Measurements from ENCODE around the gene WASL. TPM values are rescaled to one million over a fixed set of nuclear protein-coding genes. Genes with fewer than 3 reads are reported as not detected.

WASL gene
- 19.6 and 23.0 TPM in 2 replicates for total RNA-seq

GRCh38 chr7:123748734-123749536 is at the start of gene WASL:
WASL (minus strand) TSS chr7:123749003; CDS start chr7:123748734, 269 bp downstream.

DNA sequence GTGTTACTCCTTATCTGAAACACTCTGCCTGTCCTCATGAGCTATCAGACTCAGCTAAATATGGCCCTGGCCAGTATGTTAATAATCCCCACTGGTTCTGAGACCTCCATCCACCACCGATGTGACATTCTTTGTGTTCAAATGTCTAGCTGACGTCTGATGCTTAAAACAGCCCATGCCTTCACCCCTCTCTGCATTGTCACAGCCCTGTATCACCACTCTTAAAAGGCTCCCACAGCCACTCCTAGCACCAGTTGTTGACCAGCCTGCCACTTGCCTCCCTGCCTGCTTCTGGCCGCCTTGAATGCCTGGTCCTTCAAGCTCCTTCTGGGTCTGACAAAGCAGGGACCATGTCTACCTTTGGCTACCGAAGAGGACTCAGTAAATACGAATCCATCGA is 93.2 kb downstream of the WASL start, which contains the start of gene LMOD2:
Gene LMOD2, plus strand, starts transcription at position 253 of the 400 bp plus-strand sequence. Its CDS starts 98 bp downstream, at position 351.

Small RNA genes within 50 kb of the gene (small RNA-seq; reads per million reads assigned to genes)
- not detected for gene RNU6-11P

Other genes with a start within 250 kb of the WASL start
- gene IQUB, start 214.4 kb downstream of the WASL start, total RNA-seq: under 0.01 and 0.38 TPM in 2 replicates
- 27.4 and 31.9 TPM in 2 replicates for gene NDUFA5, start 191.2 kb downstream of the WASL start, total RNA-seq
- gene ASB15, start 147.2 kb downstream of the WASL start, total RNA-seq: not detected in 2 replicates
- gene LMOD2, start 93.1 kb downstream of the WASL start, total RNA-seq: not detected in 2 replicates
- gene HYAL4, start 96.2 kb upstream of the WASL start, total RNA-seq: 0.86 and 0.98 TPM in 2 replicates
- gene SPAM1, start 176.2 kb upstream of the WASL start, total RNA-seq: not detected in 2 replicates

Measured in vein endothelial cell (primary cell).